ENCODE measurements around the gene TMEM203.

Gene TMEM203

GRCh38 chr9:137165250-137165836 lies 40.1 kb downstream of the TMEM203 start:
- no peak overlapping the region for H3K9ac ChIP-seq (ENCODE audit: low read length)
- H3K4me3 ChIP-seq (ENCODE audit: low read length), result no peak overlapping the region
- no peak for TF ChIP-seq EZH2phosphoT487 (IDR thresholded peaks at IDR 0.05; ENCODE audit: low read depth)
- TF ChIP-seq CTCF (IDR thresholded peaks at IDR 0.05; ENCODE audit: low read depth, low read length), result no peak
- no peaks in the 10 kb centered on the region for H4K20me1 ChIP-seq (ENCODE audit: insufficient read depth, low read length)
- H3K27me3 ChIP-seq (ENCODE audit: low read depth, low read length), result no peaks in the 10 kb centered on the region; the same call in none of the 2 replicates
- no peak overlapping the region for H2AFZ ChIP-seq (ENCODE audit: low read depth, low read length)
- H3K4me2 ChIP-seq (ENCODE audit: low read length), result no peak overlapping the region
- no peak overlapping the region for H3K27ac ChIP-seq (ENCODE audit: low read length)
- H3K4me1 ChIP-seq (ENCODE audit: low read length), result no peaks in the 10 kb centered on the region
- no peaks in the 10 kb centered on the region for H3K36me3 ChIP-seq (replicated peaks; ENCODE audit: low read depth, low read length)
- no peaks in the 10 kb centered on the region for H3K9me3 ChIP-seq (ENCODE audit: insufficient read depth, low read length)
- no peaks in the 10 kb centered on the region for H3K79me2 ChIP-seq (ENCODE audit: low read length)

GRCh38 chr9:137164370-137165249 lies 40.8 kb downstream of the TMEM203 start:
- Histone ChIP-seq H2AFZ (ENCODE audit: low read depth, low read length) (no peak overlapping the region), H4K20me1 (ENCODE audit: insufficient read depth, low read length) (no peaks in the 10 kb centered on the region), H3K27me3 (ENCODE audit: low read depth, low read length) (no peaks in the 10 kb centered on the region; the same call in none of the 2 replicates), H3K9me3 (ENCODE audit: insufficient read depth, low read length) (no peaks in the 10 kb centered on the region), H3K79me2 (ENCODE audit: low read length) (no peaks in the 10 kb centered on the region), H3K4me3 (ENCODE audit: low read length) (no peak overlapping the region), H3K9ac (ENCODE audit: low read length) (no peak overlapping the region), H3K27ac (ENCODE audit: low read length) (no peak overlapping the region), H3K36me3 (replicated peaks; ENCODE audit: low read depth, low read length) (no peaks in the 10 kb centered on the region), H3K4me1 (ENCODE audit: low read length) (peaks cover 5% of the 10 kb centered on the region), H3K4me2 (ENCODE audit: low read length) (no peak overlapping the region)
- no peak for TF ChIP-seq CTCF (IDR thresholded peaks at IDR 0.05; ENCODE audit: low read depth, low read length)
- no peak for TF ChIP-seq EZH2phosphoT487 (IDR thresholded peaks at IDR 0.05; ENCODE audit: low read depth)

GRCh38 chr9:137163805-137164204 lies 41.6 kb downstream of the TMEM203 start:
- TF ChIP-seq CTCF (IDR thresholded peaks at IDR 0.05; ENCODE audit: low read depth, low read length) (no peak), EZH2phosphoT487 (IDR thresholded peaks at IDR 0.05; ENCODE audit: low read depth) (no peak)
- H3K27ac ChIP-seq (ENCODE audit: low read length), result no peak overlapping the region
- no peak overlapping the region for H3K4me2 ChIP-seq (ENCODE audit: low read length)
- peaks cover 13% of the 10 kb centered on the region for H3K4me1 ChIP-seq (ENCODE audit: low read length)
- no peaks in the 10 kb centered on the region for H4K20me1 ChIP-seq (ENCODE audit: insufficient read depth, low read length)
- no peak overlapping the region for H2AFZ ChIP-seq (ENCODE audit: low read depth, low read length)
- no peaks in the 10 kb centered on the region for H3K36me3 ChIP-seq (replicated peaks; ENCODE audit: low read depth, low read length)
- H3K9ac ChIP-seq (ENCODE audit: low read length), result no peak overlapping the region
- no peak overlapping the region for H3K4me3 ChIP-seq (ENCODE audit: low read length)
- no peaks in the 10 kb centered on the region for H3K79me2 ChIP-seq (ENCODE audit: low read length)
- H3K27me3 ChIP-seq (ENCODE audit: low read depth, low read length), result no peaks in the 10 kb centered on the region; the same call in none of the 2 replicates
- no peaks in the 10 kb centered on the region for H3K9me3 ChIP-seq (ENCODE audit: insufficient read depth, low read length)

DNA sequence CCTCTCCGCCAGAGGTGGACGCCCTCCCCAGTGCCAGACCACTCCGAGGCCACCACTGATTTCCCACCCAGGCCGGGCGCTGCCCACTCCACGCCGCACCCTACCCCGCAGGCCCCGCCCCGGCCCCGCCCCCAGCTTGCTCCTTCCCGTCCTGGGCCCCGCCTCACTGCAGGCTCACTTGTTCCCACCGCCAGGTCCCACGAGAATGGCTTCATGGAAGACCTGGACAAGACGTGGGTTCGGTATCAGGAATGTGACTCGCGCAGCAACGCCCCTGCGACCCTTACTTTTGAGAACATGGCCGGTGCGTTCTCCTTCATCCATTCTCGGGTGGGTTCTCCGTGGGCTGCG lies 42.1 kb downstream of the TMEM203 start:
- Histone ChIP-seq H2AFZ (ENCODE audit: low read depth, low read length) (no peak overlapping the region), H3K36me3 (replicated peaks; ENCODE audit: low read depth, low read length) (no peaks in the 10 kb centered on the region), H3K9ac (ENCODE audit: low read length) (no peak overlapping the region), H3K27ac (ENCODE audit: low read length) (no peak overlapping the region), H3K9me3 (ENCODE audit: insufficient read depth, low read length) (no peaks in the 10 kb centered on the region), H3K27me3 (ENCODE audit: low read depth, low read length) (no peaks in the 10 kb centered on the region; the same call in 1 of the 2 replicates), H4K20me1 (ENCODE audit: insufficient read depth, low read length) (no peaks in the 10 kb centered on the region), H3K4me2 (ENCODE audit: low read length) (no peak overlapping the region), H3K79me2 (ENCODE audit: low read length) (no peaks in the 10 kb centered on the region), H3K4me3 (ENCODE audit: low read length) (no peak overlapping the region), H3K4me1 (ENCODE audit: low read length) (peaks cover 17% of the 10 kb centered on the region)
- TF ChIP-seq CTCF (IDR thresholded peaks at IDR 0.05; ENCODE audit: low read depth, low read length) (no peak), EZH2phosphoT487 (IDR thresholded peaks at IDR 0.05; ENCODE audit: low read depth) (no peak)

All from OCI-LY3 (cell line).